HepG2 (cell line): ENCODE results near the gene MAN1C1. TPM values are rescaled to one million over a fixed set of nuclear protein-coding genes. Genes with fewer than 3 reads are reported as not detected.

Experiments used
- ATAC-seq: fragments of 200-7000 bp; cut with Tn5 transposase; 3 replicates; pipeline ENCODE4 v1.9.1; 2020; ENCODE audit warnings: mild to moderate bottlenecking, moderate library complexity
- BruUV-seq: library from RNA; stranded (reverse); fragments of 400-500 nt; replicated peaks from 2 replicates; lab custom pipeline; 2021; lab: Mats Ljungman, UMichigan
- CTCF ChIA-PET: fragments of 300-600 bp; formaldehyde crosslinking; extraction: SDS; loops from one replicate; lab custom pipeline; 2021; ENCODE audit warnings: low total read pairs, inconsistent platforms, low intra/inter-chr PET ratio; lab: Yijun Ruan, JAX
- POLR2A ChIA-PET: fragments of 350-600 bp; sonication (Branson Sonifier 250); formaldehyde crosslinking; loops from one replicate; lab custom pipeline; 2020; ENCODE audit warnings: antibody characterized with exemption, inconsistent platforms; lab: Yijun Ruan, JAX
- DNase-seq: peaks from one replicate; pipeline ENCODE4 v3.0.0-alpha.2; 2015; ENCODE audit warnings: low spot score
- FAIRE-seq: peaks from 3 replicates; lab custom pipeline; 2011; peaks lifted over from hg19 to GRCh38; lab: Jason Lieb, UNC
- H2AFZ ChIP-seq: one replicate; pipeline ENCODE4 v1.6.1; 2011; ENCODE audit warnings: low read length, inconsistent platforms
- H3K27ac ChIP-seq: fragments of 300-600 bp; 3 replicates; pipeline ENCODE4 v1.8.0; 2011; ENCODE audit warnings: mixed run types, mild to moderate bottlenecking, mixed read lengths, low read length, inconsistent platforms; ENCODE audit not compliant: insufficient read depth; ENCODE audit errors: extremely low read length
- H3K27me3 ChIP-seq, 2 experiments: fragments of 200-600 bp in 1 of 2; 2 replicates in 1 of 2; 3 replicates in 1 of 2; pipeline versions ENCODE4 v1.6.0 to v1.8.0; 2011; ENCODE audit warnings: low read length in 2 of 2, mild to moderate bottlenecking in 2 of 2, moderate library complexity in 2 of 2, inconsistent platforms in 1 of 2; ENCODE audit not compliant: insufficient read depth in 2 of 2, control insufficient read depth in 1 of 2
- H3K36me3 ChIP-seq, 2 experiments: fragments of 200-600 bp in 1 of 2; replicated peaks in 1 of 2; 2 replicates in 1 of 2; 3 replicates in 1 of 2; pipeline versions ENCODE4 v1.5.1 to v1.8.0; 2011; ENCODE audit warnings: low read length in 2 of 2, inconsistent platforms in 1 of 2; ENCODE audit not compliant: insufficient read depth in 2 of 2, control insufficient read depth in 1 of 2
- H3K4me1 ChIP-seq: 2 replicates; pipeline ENCODE4 v1.5.1; 2012; ENCODE audit warnings: low read length, inconsistent platforms; ENCODE audit not compliant: insufficient read depth
- H3K4me2 ChIP-seq: 2 replicates; pipeline ENCODE4 v1.6.0; 2011; ENCODE audit warnings: low read depth, low read length, inconsistent platforms
- H3K4me3 ChIP-seq, 3 experiments: fragments of 200-600 bp in 1 of 3; sonication (generic), shearing (Covaris generic) in 1 of 3; replicated peaks in 1 of 3; 2 replicates each; pipeline ENCODE4 v1.5.1; 2011 to 2016; ENCODE audit warnings: low read length in 3 of 3, inconsistent platforms in 2 of 3, low read depth in 2 of 3, mild to moderate bottlenecking in 2 of 3, control low read depth in 1 of 3, mixed read lengths in 1 of 3; ENCODE audit not compliant: insufficient read depth in 1 of 3
- H3K79me2 ChIP-seq: one replicate; pipeline ENCODE4 v1.6.1; 2011; ENCODE audit warnings: low read length, inconsistent platforms; ENCODE audit not compliant: insufficient read depth
- H3K9ac ChIP-seq: 2 replicates; pipeline ENCODE4 v1.6.0; 2011; ENCODE audit warnings: mild to moderate bottlenecking, low read depth, low read length, inconsistent platforms; ENCODE audit not compliant: insufficient read depth
- H3K9me3 ChIP-seq: 2 replicates; pipeline ENCODE4 v1.5.1; 2012; ENCODE audit warnings: mild to moderate bottlenecking, low read length
- H4K20me1 ChIP-seq: 2 replicates; pipeline ENCODE4 v1.6.0; 2011; ENCODE audit warnings: inconsistent platforms, mild to moderate bottlenecking, low read length, moderate library complexity; ENCODE audit not compliant: insufficient read depth
- AGO1 ChIP-seq: fragments of 200-400 bp; formaldehyde crosslinking; IDR thresholded peaks from 2 replicates; pipeline ENCODE4 v1.6.1; 2017; ENCODE audit warnings: mild to moderate bottlenecking, low read depth, low read length, moderate library complexity; ENCODE audit not compliant: poor library complexity, severe bottlenecking
- BRCA1 ChIP-seq: sonication (generic); formaldehyde crosslinking; IDR thresholded peaks from 2 replicates; pipeline ENCODE4 v1.4.0; 2020; ENCODE audit warnings: missing genetic modification reagents
- DR1 ChIP-seq: sonication (generic); formaldehyde crosslinking; IDR thresholded peaks from 2 replicates; pipeline ENCODE4 v1.8.0; 2021; ENCODE audit warnings: mild to moderate bottlenecking, missing genetic modification reagents, inconsistent platforms
- MAFF ChIP-seq: IDR thresholded peaks from 2 replicates; pipeline ENCODE4 v1.6.1; 2011; ENCODE audit warnings: low read depth, low read length, improper control_type of control experiment
- NCOA2 ChIP-seq: sonication (generic); formaldehyde crosslinking; IDR thresholded peaks from 2 replicates; pipeline ENCODE4 v1.8.0; 2022; ENCODE audit warnings: inconsistent platforms
- NFYB ChIP-seq: sonication (generic); formaldehyde crosslinking; IDR thresholded peaks from 2 replicates; pipeline ENCODE4 v1.4.0; 2020; ENCODE audit warnings: missing genetic modification reagents
- PHF8 ChIP-seq: sonication (generic); formaldehyde crosslinking; IDR thresholded peaks from 2 replicates; pipeline ENCODE4 v1.5.0; 2020; ENCODE audit warnings: missing genetic modification reagents
- ZBED4 ChIP-seq: sonication (generic); formaldehyde crosslinking; IDR thresholded peaks from 2 replicates; pipeline ENCODE4 v1.4.0; 2020; ENCODE audit warnings: missing genetic modification reagents, borderline replicate concordance
- ZFP90 ChIP-seq: sonication (generic); formaldehyde crosslinking; IDR thresholded peaks from 2 replicates; pipeline ENCODE4 v1.8.0; 2022; ENCODE audit warnings: missing genetic modification reagents, mild to moderate bottlenecking, inconsistent platforms, borderline replicate concordance
- ZNF225 ChIP-seq: sonication (generic); formaldehyde crosslinking; IDR thresholded peaks from 2 replicates; pipeline ENCODE4 v1.4.0; 2020; ENCODE audit warnings: mild to moderate bottlenecking, missing genetic modification reagents
- ZNF282 ChIP-seq: fragments of 450-650 bp; IDR thresholded peaks from 2 replicates; pipeline ENCODE4 v1.6.1; 2018; ENCODE audit not compliant: partially characterized antibody
- ZNF558 ChIP-seq: sonication (generic); formaldehyde crosslinking; IDR thresholded peaks from 2 replicates; pipeline ENCODE4 v1.9.0; 2022; ENCODE audit warnings: mild to moderate bottlenecking, missing genetic modification reagents, borderline replicate concordance
- ZNF773 ChIP-seq: sonication (generic); formaldehyde crosslinking; IDR thresholded peaks from 2 replicates; pipeline ENCODE4 v1.4.0; 2020; ENCODE audit warnings: missing genetic modification reagents, borderline replicate concordance
- WGBS: methylation state at CpG from one replicate; pipeline ENCODE4 v1.1.6; 2017; ENCODE audit warnings: low lambda C conversion rate; 5-methylcytosine and 5-hydroxymethylcytosine counted together
- in situ Hi-C: cut with HindIII; loops from 2 replicates; pipeline ENCODE4 v1.10.0; 2017; ENCODE audit warnings: low pct_unique_long_range_greater_than_20kb; ENCODE audit not compliant: extremely low pct_ligation_motif_present
- intact Hi-C: fragments of 100-400 bp; cut with micrococcal nuclease; formaldehyde crosslinking; loops from one replicate; pipeline ENCODE4 v1.10.0; 2022; ENCODE audit not compliant: unreplicated experiment
- polyA plus RNA-seq, 8 experiments: library from polyadenylated mRNA; depleted of rRNA in 3 of 8; stranded (reverse) in 7 of 8; unstranded in 1 of 8; fragments of >200 nt; fragmentation: Illumina TruSeq in 4 of 8; extraction: Trizol in 4 of 8; gene quantifications; 2 replicates each; pipeline versions ENCODE4 v1.2.1 to v1.2.3, GENCODE V29; 2011 to 2016; ENCODE audit warnings: low read depth in 4 of 8, missing spikeins in 1 of 8, mixed read lengths in 1 of 8; ENCODE audit not compliant: insufficient read depth in 1 of 8
- total RNA-seq, 5 experiments: library from RNA; depleted of rRNA; stranded (reverse); fragments of >200 nt; fragmentation: Illumina TruSeq; extraction: Trizol; gene quantifications; 2 replicates each; pipeline ENCODE4 v1.2.3, GENCODE V29; 2016; ENCODE audit warnings: low read depth in 1 of 5

MAN1C1 gene
- total and polyA plus RNA-seq, 2 of the 13 experiments (the other 11 are each of a cell fraction or from before 2014, with no cell fraction given) = 0.18 to 0.49 TPM

- Histone ChIP-seq H3K9ac (no peak overlapping the region), H3K9me3 (no peaks in the 10 kb centered on the region), H3K36me3 (no peaks in the 10 kb centered on the region), H3K4me2 (no peak overlapping the region), H3K4me1 (no peaks in the 10 kb centered on the region), H2AFZ (no peak overlapping the region), H3K27ac (no peak overlapping the region), H4K20me1 (no peaks in the 10 kb centered on the region), H3K27me3 (peaks cover 0 to 38% of the 10 kb centered on the region in 2 experiments; a peak in 3 of 5 replicates), H3K4me3 (no peak overlapping the region), H3K79me2 (no peaks in the 10 kb centered on the region)
- intact Hi-C loops (no loop called here), in situ Hi-C loops (no loop called here)
- TF ChIP-seq ZBED4 (CRISPR knock-in tag) (no peak), ZNF773 (CRISPR knock-in tag) (no peak), ZNF558 (no peak), ZNF282 (no peak), ZFP90 (CRISPR knock-in tag) (no peak), PHF8 (no peak), BRCA1 (CRISPR knock-in tag) (no peak), NFYB (CRISPR knock-in tag) (no peak), AGO1 (no peak), DR1 (CRISPR knock-in tag) (no peak), ZNF225 (CRISPR knock-in tag) (no peak), MAFF (no peak), NCOA2 (CRISPR knock-in tag) (no peak)
- DNase-seq (no peak), ATAC-seq (no peak), FAIRE-seq (no peak)
- WGBS = 46% methylated on average over 7 of the region's 11 CpGs
- ChIA-PET CTCF (no interaction called here), POLR2A (no interaction called here)
- BruUV-seq = no TSS peak
Measured at GRCh38 chr1:25702101-25702775, 85.6 kb downstream of the MAN1C1 start.
